ENCODE data around the gene NPPA. TPM values are rescaled to one million over a fixed set of nuclear protein-coding genes. Genes with fewer than 3 reads are reported as not detected.
A peak's percentile ranks its signal among the peaks of the same experiment; 100 is the strongest.
"Not testable (repeated sequence)": the region's sequence is repeated elsewhere in the genome, so short reads cannot be mapped to it uniquely, and the experiment has no call there.

NPPA gene
- total RNA-seq, 3 donors from 2014 or later, result 0.66 TPM; not detected in 2

- Histone ChIP-seq H3K4me1 (peaks cover 13% of the 10 kb centered on the region in 2 donors), H3K36me3 (no peaks in the 10 kb centered on the region), H3K27ac (peak within 1 kb of the TSS; percentile 98 to 100), H3K4me3 (peak within 1 kb of the TSS; percentile 83 to 96 (median 84)), H3K27me3 (no peaks in the 10 kb centered on the region), H3K9me3 (no peaks in the 10 kb centered on the region)
- TF ChIP-seq POLR2A (IDR thresholded peaks at IDR 0.05), result peak; percentile 88
- peak; percentile 77 to 95 (median 95) for TF ChIP-seq POLR2AphosphoS5 (IDR thresholded peaks at IDR 0.05)
- TF ChIP-seq, protein P1, sequence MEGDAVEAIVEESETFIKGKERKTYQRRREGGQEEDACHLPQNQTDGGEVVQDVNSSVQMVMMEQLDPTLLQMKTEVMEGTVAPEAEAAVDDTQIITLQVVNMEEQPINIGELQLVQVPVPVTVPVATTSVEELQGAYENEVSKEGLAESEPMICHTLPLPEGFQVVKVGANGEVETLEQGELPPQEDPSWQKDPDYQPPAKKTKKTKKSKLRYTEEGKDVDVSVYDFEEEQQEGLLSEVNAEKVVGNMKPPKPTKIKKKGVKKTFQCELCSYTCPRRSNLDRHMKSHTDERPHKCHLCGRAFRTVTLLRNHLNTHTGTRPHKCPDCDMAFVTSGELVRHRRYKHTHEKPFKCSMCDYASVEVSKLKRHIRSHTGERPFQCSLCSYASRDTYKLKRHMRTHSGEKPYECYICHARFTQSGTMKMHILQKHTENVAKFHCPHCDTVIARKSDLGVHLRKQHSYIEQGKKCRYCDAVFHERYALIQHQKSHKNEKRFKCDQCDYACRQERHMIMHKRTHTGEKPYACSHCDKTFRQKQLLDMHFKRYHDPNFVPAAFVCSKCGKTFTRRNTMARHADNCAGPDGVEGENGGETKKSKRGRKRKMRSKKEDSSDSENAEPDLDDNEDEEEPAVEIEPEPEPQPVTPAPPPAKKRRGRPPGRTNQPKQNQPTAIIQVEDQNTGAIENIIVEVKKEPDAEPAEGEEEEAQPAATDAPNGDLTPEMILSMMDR (IDR thresholded peaks at IDR 0.05), result peak in 2 of 3 donors; percentile 6 to 16
- peak; percentile 99 to 100 for DNase-seq (ENCODE audit: low spot score in 2 of 2)
- intact Hi-C loops (cut with DNase I; ENCODE audit: low total_unique reads), result no loop called here
Measured at GRCh38 chr1:11805422-11806306, 41.9 kb downstream of the NPPA start, which contains the start of the genes CLCN6 and MTHFR. TSS of gene CLCN6 (plus strand) at chr1:11806191. CDS start at chr1:11806263, 72 bp downstream. TSS of gene MTHFR (minus strand) at chr1:11805964. CDS start at chr1:11803116, 2,848 bp downstream.

- peak overlapping the region; percentile 83 to 96 (median 84) for H3K4me3 ChIP-seq
- no peaks in the 10 kb centered on the region for H3K36me3 ChIP-seq
- no peaks in the 10 kb centered on the region for H3K9me3 ChIP-seq
- no peaks in the 10 kb centered on the region for H3K27me3 ChIP-seq
- TF ChIP-seq, protein P1 (IDR thresholded peaks at IDR 0.05), result peak in 1 of 3 donors; percentile 6
- no peak for TF ChIP-seq POLR2A (IDR thresholded peaks at IDR 0.05)
- no peak for TF ChIP-seq POLR2AphosphoS5 (IDR thresholded peaks at IDR 0.05)
- peaks cover 13% of the 10 kb centered on the region in 2 donors for H3K4me1 ChIP-seq
- peak in 1 of 2 donors; percentile 59 for DNase-seq (ENCODE audit: low spot score in 2 of 2)
- intact Hi-C loops (cut with DNase I; ENCODE audit: low total_unique reads), result no loop called here
- H3K27ac ChIP-seq, result peak overlapping the region; percentile 98 to 100
Measured at GRCh38 chr1:11804666-11805421, 42.7 kb downstream of the NPPA start.

DNA sequence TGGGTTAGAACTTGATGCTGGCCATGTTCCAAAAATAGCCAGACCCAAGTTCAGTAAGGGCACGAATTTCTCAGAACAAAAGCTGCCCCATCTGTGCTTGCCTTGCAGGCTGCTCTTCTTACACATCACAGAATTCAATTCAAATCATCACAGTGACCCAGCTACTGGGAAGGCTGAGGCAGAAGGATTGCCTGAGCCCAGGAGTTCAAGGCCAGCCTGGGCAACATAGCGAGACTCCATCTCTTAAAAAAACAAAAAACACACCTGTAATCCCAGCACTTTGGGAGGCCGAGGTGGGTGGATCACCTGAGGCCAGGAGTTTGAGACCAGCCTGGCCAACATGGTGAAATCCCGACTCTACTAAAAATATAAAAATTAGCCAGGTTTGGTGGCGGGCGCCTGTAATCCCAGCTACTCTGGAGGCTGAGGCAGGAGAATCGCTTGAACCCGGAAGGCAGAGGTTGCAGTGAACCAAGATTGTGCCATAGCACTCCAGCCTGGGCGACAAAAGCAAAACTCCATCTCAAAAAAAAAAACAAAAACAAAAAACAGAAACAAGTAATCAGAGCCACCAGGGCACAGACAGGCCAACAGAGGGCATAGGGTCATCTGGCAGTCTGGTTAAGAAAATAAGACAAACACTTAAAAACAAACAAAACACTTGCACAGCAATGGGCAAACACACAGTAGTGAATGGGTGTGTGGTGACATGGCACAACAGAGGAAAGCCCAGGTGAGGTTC is 43.5 kb downstream of the NPPA start:
- H3K27me3 ChIP-seq; H3K36me3 ChIP-seq; intact Hi-C loops (cut with DNase I; ENCODE audit: low total_unique reads); H3K9me3 ChIP-seq: not testable (repeated sequence)
- peak in 1 of 2 donors; percentile 37 for DNase-seq (ENCODE audit: low spot score in 2 of 2)
- Histone ChIP-seq H3K27ac (peak overlapping the region; percentile 98 to 100), H3K4me3 (peak overlapping the region; percentile 83 to 96 (median 84)), H3K4me1 (peaks cover 13% of the 10 kb centered on the region in 2 donors)

DNA sequence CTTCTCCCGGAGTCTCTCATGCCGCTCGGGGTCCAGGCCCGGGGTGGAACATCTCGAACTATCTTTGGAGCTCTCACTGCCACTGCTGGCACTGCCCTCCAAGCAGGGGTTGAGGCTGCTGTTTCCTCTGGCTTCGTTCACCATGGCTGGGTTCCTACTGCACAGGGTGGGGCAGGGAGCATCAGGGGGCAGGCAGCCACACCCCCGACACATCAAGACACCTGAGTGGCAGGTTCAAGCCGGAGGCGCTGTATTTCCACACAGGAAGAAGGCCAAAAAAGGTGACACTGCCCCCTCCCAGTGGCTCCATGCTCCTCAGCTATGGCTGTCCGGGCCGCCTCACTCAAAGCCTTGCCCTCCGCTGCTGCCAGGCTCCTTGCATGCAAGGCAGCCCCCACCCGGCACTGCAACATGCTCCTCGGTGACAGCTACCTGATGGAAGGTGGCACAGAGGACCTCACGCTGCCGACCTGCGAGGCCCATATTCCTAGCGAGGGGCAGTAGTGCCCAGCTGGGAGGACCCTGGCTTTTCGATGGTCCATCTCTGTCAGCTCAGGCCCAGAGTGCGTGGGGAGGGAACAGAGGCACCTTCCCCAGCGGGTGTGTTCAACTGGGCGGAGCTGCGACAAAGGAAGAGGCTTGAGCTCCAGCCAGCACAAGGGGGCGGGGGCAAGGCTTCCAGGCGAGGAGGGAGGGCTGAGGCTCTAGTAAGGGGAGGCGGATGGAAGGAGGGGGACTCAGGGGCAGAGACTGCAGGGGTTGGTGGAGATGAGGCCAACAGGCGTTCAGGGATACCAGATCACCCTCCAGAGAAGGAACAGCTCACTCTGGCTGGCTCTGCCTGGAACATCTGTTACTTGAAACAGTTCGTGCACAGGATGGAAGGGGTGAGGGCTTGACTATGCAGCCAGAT is 44.4 kb downstream of the NPPA start:
- Histone ChIP-seq H3K27me3 (no peaks in the 10 kb centered on the region), H3K4me3 (peak overlapping the region; percentile 53 to 96 (median 65)), H3K27ac (peak overlapping the region; percentile 98 to 100), H3K9me3 (no peaks in the 10 kb centered on the region), H3K36me3 (no peaks in the 10 kb centered on the region), H3K4me1 (peaks cover 13% of the 10 kb centered on the region in 2 donors)
- TF ChIP-seq POLR2AphosphoS5 (IDR thresholded peaks at IDR 0.05) (peak in 2 of 3 donors; percentile 42 to 54), POLR2A (IDR thresholded peaks at IDR 0.05) (no peak)
- TF ChIP-seq, protein P1 (IDR thresholded peaks at IDR 0.05), result no peak
- DNase-seq (ENCODE audit: low spot score in 2 of 2), result peak; percentile 71 to 83
- intact Hi-C loops (cut with DNase I; ENCODE audit: low total_unique reads), result no loop called here
